ENCODE results near the gene PHKA2.

The PHKA2 gene

DNA sequence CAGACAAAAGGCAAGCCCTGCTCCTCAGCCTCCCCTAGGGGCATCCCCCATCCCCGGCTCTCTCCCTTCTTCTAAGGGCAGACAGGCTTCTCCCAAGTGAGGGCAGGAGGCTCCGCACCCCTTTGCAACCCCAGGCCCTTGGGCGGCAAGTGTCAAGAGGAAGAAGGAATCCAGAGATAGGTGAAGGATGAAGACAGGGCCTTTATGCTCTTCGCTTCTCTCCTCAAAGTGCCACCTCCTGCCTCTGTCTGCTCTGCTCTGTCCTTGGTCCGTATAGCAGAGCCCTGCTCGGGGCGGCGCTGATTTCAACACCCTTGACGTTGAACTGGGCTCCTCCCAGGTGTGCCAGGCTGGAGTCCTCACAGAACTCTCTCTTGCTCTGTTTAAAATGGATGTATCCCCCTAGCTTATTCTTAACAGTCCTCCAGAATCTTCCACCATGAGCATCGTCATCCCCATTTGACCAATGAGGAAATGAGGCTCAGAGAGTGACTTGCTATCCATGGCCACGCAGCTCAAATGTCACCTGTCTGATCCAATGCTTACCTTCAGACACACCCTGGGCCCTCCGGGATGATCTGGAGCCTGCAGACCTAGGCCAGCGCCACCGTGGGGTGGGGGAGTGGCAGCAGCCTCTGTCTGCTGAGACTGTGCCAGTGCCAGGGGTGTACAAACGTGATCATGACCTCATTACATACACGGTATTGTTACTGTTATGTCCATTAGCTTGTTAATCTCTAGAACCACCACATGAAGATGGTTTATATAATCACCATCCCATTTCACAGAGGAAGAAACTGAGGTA is 99.8 kb downstream of the PHKA2 start:
- no peak overlapping the region for H3K4me3 ChIP-seq (ENCODE audit: low read length)
- TF ChIP-seq, protein P1, sequence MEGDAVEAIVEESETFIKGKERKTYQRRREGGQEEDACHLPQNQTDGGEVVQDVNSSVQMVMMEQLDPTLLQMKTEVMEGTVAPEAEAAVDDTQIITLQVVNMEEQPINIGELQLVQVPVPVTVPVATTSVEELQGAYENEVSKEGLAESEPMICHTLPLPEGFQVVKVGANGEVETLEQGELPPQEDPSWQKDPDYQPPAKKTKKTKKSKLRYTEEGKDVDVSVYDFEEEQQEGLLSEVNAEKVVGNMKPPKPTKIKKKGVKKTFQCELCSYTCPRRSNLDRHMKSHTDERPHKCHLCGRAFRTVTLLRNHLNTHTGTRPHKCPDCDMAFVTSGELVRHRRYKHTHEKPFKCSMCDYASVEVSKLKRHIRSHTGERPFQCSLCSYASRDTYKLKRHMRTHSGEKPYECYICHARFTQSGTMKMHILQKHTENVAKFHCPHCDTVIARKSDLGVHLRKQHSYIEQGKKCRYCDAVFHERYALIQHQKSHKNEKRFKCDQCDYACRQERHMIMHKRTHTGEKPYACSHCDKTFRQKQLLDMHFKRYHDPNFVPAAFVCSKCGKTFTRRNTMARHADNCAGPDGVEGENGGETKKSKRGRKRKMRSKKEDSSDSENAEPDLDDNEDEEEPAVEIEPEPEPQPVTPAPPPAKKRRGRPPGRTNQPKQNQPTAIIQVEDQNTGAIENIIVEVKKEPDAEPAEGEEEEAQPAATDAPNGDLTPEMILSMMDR (IDR thresholded peaks at IDR 0.05; ENCODE audit: insufficient read depth, low read depth, low read length, missing control alignments) = no peak

DNA sequence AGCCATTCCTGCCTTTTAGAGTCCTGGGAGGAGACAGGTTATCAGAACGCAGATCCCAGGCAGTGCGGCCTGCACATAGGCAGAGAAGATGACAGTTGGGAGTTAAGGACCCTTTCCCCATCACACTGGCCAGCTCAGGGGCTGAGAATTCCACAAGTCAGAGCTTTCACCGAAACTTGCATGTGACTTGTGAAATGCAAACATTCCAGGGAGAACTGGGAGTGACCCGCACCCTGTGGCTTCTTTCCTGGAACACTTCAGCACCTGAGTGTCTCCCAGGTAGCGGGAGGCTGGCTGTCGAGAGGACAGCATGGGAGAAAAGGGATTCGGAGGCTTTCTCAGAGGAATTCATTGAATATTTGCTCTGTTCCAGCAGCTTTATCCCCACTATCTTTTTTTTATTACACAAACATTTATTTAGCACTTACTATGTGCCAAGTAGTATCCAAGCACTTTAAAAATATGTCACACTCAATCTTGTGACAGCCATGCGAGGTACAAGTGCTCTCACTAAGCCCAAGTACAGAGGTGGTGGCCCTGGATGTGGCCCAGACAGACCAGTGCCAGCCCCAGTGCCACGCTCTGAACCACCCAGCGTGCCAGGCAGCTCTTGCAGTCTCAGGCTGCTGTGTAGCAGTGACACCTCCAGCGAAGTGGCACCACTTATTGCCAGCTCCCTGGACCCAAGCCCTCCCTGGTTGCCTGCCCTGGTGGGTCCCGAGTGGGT is 100.5 kb downstream of the PHKA2 start:
- no peak overlapping the region for H3K4me3 ChIP-seq (ENCODE audit: low read length)
- DNase-seq (ENCODE audit: low read depth) = peak; percentile 47
- TF ChIP-seq, protein P1 (IDR thresholded peaks at IDR 0.05; ENCODE audit: insufficient read depth, low read depth, low read length, missing control alignments) = no peak

More for the DNA sequence above, 99.8 kb downstream of the PHKA2 start:
- no peak for DNase-seq (ENCODE audit: low read depth)

DNA sequence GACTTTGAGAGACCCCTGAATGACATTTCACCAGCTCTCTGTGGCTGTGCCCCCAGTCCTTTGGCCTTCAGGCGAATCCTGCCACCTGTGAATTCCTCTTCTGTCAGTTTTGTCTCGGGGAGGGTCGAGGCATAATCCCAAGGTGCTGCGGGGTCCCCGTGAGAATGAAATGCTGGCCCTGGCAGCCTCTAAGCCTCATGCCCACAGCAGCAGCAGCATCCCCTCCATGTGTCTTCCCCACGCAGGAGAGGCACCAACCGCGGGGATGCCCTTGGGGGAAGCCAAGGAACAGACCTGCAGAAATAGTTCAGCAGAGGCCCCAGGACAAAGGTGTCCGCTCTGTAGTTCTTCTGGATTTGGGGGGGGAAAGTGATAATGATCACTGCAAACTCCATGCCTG is 104.8 kb downstream of the PHKA2 start:
- H3K4me3 ChIP-seq (ENCODE audit: low read length) = no peak overlapping the region
- TF ChIP-seq, protein P1 (IDR thresholded peaks at IDR 0.05; ENCODE audit: insufficient read depth, low read depth, low read length, missing control alignments) = no peak
- no peak for DNase-seq (ENCODE audit: low read depth)

GRCh38 chrX:18877469-18877868 is 106.4 kb downstream of the PHKA2 start:
- peak; percentile 54 for DNase-seq (ENCODE audit: low read depth)
- no peak overlapping the region for H3K4me3 ChIP-seq (ENCODE audit: low read length)
- TF ChIP-seq, protein P1 (IDR thresholded peaks at IDR 0.05; ENCODE audit: insufficient read depth, low read depth, low read length, missing control alignments) = no peak

GRCh38 chrX:18875256-18875878 is 108.5 kb downstream of the PHKA2 start:
- DNase-seq (ENCODE audit: low read depth) = no peak
- no peak overlapping the region for H3K4me3 ChIP-seq (ENCODE audit: low read length)
- TF ChIP-seq, protein P1 (IDR thresholded peaks at IDR 0.05; ENCODE audit: insufficient read depth, low read depth, low read length, missing control alignments) = no peak

- no peak overlapping the region for H3K4me3 ChIP-seq (ENCODE audit: low read length)
- DNase-seq (ENCODE audit: low read depth) = no peak
- TF ChIP-seq, protein P1 (IDR thresholded peaks at IDR 0.05; ENCODE audit: insufficient read depth, low read depth, low read length, missing control alignments) = no peak
These were observed 109.2 kb downstream of the PHKA2 start for GRCh38 chrX:18874560-18875255.

All from epithelial cell of esophagus (primary cell).